ENCODE data around the gene SNU13. TPM values are rescaled to one million over a fixed set of nuclear protein-coding genes. Genes with fewer than 3 reads are reported as not detected.

SNU13 gene
- total RNA-seq, 1 donor from 2014 or later, result 198 TPM

DNA sequence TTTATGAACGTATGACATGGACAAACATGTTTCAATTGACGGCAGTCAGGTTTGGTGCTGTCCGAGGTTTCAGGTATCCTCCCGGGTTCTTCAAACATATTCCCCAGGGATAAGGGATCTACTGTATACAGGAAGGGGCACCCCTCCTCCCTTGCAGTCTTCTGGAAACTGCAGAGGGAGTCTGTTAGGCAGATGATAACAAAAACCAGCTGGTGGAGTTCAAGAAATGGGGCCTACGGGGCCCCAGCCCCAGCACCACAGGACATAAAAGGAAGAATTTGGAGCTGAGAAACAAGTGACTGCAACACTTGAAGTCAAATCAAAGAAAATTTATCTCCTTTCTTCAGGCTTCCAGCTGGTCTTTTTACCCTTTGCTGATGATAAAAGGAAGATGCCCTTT, 32.1 kb downstream of the SNU13 start:
- Histone ChIP-seq H3K36me3 (ENCODE audit: control insufficient read depth, insufficient read depth, low read length) (peaks cover 8% of the 10 kb centered on the region), H3K4me3 (ENCODE audit: low read depth, low read length) (no peak overlapping the region), H3K27me3 (ENCODE audit: control insufficient read depth, insufficient read depth, low read length) (no peaks in the 10 kb centered on the region)
- DNase-seq (ENCODE audit: low read depth), result no peak
- TF ChIP-seq, protein P1, sequence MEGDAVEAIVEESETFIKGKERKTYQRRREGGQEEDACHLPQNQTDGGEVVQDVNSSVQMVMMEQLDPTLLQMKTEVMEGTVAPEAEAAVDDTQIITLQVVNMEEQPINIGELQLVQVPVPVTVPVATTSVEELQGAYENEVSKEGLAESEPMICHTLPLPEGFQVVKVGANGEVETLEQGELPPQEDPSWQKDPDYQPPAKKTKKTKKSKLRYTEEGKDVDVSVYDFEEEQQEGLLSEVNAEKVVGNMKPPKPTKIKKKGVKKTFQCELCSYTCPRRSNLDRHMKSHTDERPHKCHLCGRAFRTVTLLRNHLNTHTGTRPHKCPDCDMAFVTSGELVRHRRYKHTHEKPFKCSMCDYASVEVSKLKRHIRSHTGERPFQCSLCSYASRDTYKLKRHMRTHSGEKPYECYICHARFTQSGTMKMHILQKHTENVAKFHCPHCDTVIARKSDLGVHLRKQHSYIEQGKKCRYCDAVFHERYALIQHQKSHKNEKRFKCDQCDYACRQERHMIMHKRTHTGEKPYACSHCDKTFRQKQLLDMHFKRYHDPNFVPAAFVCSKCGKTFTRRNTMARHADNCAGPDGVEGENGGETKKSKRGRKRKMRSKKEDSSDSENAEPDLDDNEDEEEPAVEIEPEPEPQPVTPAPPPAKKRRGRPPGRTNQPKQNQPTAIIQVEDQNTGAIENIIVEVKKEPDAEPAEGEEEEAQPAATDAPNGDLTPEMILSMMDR (IDR thresholded peaks at IDR 0.05; ENCODE audit: insufficient read depth, low read length, poor library complexity, severe bottlenecking), result no peak

DNA sequence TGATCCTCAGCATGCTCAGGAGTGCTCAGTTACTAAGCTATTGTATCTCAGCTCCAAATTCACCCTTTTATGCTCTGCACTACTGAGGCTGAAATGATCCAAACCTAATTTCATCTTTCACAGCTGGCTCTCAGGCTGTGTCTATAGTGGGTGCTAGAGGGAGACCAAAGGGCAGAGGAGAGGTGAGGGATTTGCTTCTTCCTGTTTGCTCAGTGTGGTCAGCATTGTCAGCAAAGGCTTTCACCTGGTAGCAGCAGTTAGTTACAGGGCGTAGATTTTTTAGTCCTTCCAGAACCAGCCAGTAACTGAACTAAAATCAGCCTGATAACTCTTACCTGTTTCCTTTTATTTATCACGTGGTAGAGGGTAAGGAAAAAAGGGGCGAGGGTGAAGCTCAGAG, 34.3 kb downstream of the SNU13 start:
- no peaks in the 10 kb centered on the region for H3K27me3 ChIP-seq (ENCODE audit: control insufficient read depth, insufficient read depth, low read length)
- DNase-seq (ENCODE audit: low read depth), result no peak
- TF ChIP-seq, protein P1 (IDR thresholded peaks at IDR 0.05; ENCODE audit: insufficient read depth, low read length, poor library complexity, severe bottlenecking), result no peak
- no peak overlapping the region for H3K4me3 ChIP-seq (ENCODE audit: low read depth, low read length)
- peaks cover 10% of the 10 kb centered on the region for H3K36me3 ChIP-seq (ENCODE audit: control insufficient read depth, insufficient read depth, low read length)

DNA sequence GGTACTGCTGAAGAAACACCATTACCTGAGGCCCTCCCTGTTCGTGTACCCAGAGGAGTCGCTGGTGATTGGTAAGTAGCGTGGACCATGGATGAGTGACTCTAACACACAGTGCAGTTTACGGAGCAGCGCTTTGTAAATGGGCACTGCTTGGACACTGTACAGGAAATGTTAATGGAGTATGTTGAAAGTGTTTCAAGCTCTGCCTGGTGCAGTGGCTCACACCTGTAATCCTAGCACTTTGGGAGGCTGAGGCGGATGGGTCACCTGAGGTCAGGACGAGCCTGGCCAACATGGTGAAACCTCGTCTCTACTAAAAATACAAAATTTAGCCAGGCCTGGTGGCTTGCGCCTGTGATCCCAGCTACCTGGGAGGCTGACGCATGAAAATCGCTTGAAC, 37.8 kb downstream of the SNU13 start:
- H3K4me3 ChIP-seq (ENCODE audit: low read depth, low read length), result no peak overlapping the region
- TF ChIP-seq, protein P1 (IDR thresholded peaks at IDR 0.05; ENCODE audit: insufficient read depth, low read length, poor library complexity, severe bottlenecking), result no peak
- H3K36me3 ChIP-seq (ENCODE audit: control insufficient read depth, insufficient read depth, low read length), result peaks cover 10% of the 10 kb centered on the region
- no peak for DNase-seq (ENCODE audit: low read depth)
- H3K27me3 ChIP-seq (ENCODE audit: control insufficient read depth, insufficient read depth, low read length), result no peaks in the 10 kb centered on the region

DNA sequence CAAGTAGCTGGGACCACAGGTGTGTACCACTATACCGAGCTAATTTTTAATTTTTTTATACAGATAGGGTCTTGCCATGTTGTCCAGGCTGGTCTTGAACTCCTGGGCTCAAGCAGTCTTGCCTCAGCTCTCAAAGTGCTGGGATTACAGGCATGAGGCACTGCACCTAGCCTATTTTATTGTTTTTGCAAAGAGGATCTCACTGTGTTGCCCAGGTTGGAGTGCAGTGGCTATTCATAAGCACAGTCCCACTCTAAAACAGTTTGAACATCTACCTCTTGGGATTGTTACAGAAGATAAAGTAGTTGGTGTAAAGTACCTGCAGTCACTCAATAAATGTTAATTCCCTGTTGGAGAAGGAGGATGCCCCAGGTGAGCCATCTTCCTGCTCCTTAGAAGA, 38.4 kb downstream of the SNU13 start:
- TF ChIP-seq, protein P1 (IDR thresholded peaks at IDR 0.05; ENCODE audit: insufficient read depth, low read length, poor library complexity, severe bottlenecking), result no peak
- Histone ChIP-seq H3K36me3 (ENCODE audit: control insufficient read depth, insufficient read depth, low read length) (peaks cover 10% of the 10 kb centered on the region), H3K27me3 (ENCODE audit: control insufficient read depth, insufficient read depth, low read length) (no peaks in the 10 kb centered on the region), H3K4me3 (ENCODE audit: low read depth, low read length) (no peak overlapping the region)
- no peak for DNase-seq (ENCODE audit: low read depth)

DNA sequence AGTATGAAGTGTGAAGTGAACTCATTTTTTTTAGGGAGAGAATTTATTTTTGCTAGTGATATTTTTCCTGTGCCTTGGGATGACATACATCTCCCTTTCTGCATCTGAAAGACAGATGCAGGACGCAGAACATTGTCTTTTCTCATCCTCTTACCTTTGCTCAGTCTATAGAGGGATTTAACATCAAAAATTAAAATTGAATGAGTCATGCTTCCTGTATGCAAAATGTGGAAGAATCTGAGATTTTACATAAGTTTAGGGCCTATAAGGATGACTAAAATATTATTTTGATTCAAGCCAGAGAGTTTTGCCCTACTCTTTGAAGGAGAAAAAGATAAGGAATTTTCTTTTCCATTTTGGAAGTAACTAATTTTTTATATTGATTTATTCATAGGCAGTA, 40.2 kb downstream of the SNU13 start:
- H3K27me3 ChIP-seq (ENCODE audit: control insufficient read depth, insufficient read depth, low read length), result no peaks in the 10 kb centered on the region
- H3K4me3 ChIP-seq (ENCODE audit: low read depth, low read length), result no peak overlapping the region
- H3K36me3 ChIP-seq (ENCODE audit: control insufficient read depth, insufficient read depth, low read length), result peaks cover 6% of the 10 kb centered on the region
- TF ChIP-seq, protein P1 (IDR thresholded peaks at IDR 0.05; ENCODE audit: insufficient read depth, low read length, poor library complexity, severe bottlenecking), result no peak
- DNase-seq (ENCODE audit: low read depth), result no peak

DNA sequence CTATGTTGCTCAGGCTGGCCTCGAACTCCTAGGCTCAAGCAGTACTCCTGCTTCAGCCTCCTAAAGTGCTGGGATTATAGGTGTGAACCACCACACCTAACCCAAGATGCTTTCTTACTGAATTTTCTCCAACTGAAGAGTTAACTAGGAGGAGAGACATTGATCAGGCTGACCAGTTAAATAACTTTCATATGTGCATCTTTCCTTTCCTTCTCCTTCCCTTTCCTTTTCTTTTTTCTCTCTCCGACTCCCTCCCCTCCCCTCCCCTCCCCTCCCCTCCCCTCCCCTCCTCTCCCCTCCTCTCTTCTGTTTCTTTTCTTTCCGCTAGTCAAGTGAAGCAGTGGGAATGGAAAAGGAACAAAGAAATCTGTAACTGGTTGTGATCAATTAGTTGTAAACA, 40.9 kb downstream of the SNU13 start:
- Histone ChIP-seq H3K27me3 (ENCODE audit: control insufficient read depth, insufficient read depth, low read length) (no peaks in the 10 kb centered on the region), H3K36me3 (ENCODE audit: control insufficient read depth, insufficient read depth, low read length) (peaks cover 6% of the 10 kb centered on the region), H3K4me3 (ENCODE audit: low read depth, low read length) (no peak overlapping the region)
- no peak for DNase-seq (ENCODE audit: low read depth)
- TF ChIP-seq, protein P1 (IDR thresholded peaks at IDR 0.05; ENCODE audit: insufficient read depth, low read length, poor library complexity, severe bottlenecking), result no peak

All from kidney epithelial cell (primary cell).